HepG2 (cell line): ENCODE data around the gene VMO1. TPM values are rescaled to one million over a fixed set of nuclear protein-coding genes. Genes with fewer than 3 reads are reported as not detected.

Experiments used
- CBX5 ChIP-seq: sonication (generic); formaldehyde crosslinking; IDR thresholded peaks from 2 replicates; pipeline ENCODE4 v1.4.0; 2020; ENCODE audit warnings: missing genetic modification reagents, borderline replicate concordance
- FIP1L1 ChIP-seq: fragments of 200-400 bp; formaldehyde crosslinking; IDR thresholded peaks from 2 replicates; pipeline ENCODE4 v1.6.1; 2018; ENCODE audit warnings: low read depth, mild to moderate bottlenecking, low read length, moderate library complexity, borderline replicate concordance; ENCODE audit not compliant: insufficient read depth
- FOXP1 ChIP-seq, 2 experiments: fragments of 450-650 bp in 1 of 2; IDR thresholded peaks; 2 replicates each; pipeline ENCODE4 v1.6.1; 2017 to 2018; ENCODE audit warnings: antibody characterized with exemption in 1 of 2
- HDAC6 ChIP-seq: fragments of 200-600 bp; sonication (generic); IDR thresholded peaks from 2 replicates; pipeline ENCODE4 v1.7.0; 2017; ENCODE audit warnings: mild to moderate bottlenecking, antibody characterized with exemption, low read length, low read depth
- HNRNPH1 ChIP-seq: fragments of 200-400 bp; formaldehyde crosslinking; optimal IDR thresholded peaks from 2 replicates; pipeline ENCODE3; 2017; ENCODE audit warnings: mild to moderate bottlenecking, low read depth, low read length
- KAT2B ChIP-seq: fragments of 150-350 bp; IDR thresholded peaks from 2 replicates; pipeline ENCODE4 v1.6.1; 2014; ENCODE audit warnings: low read depth, low read length, borderline replicate concordance
- MYNN ChIP-seq: sonication (generic); formaldehyde crosslinking; IDR thresholded peaks from 2 replicates; pipeline ENCODE4 v1.4.0; 2020; ENCODE audit warnings: mild to moderate bottlenecking, low read depth, missing genetic modification reagents
- NFE2L1 ChIP-seq: sonication (generic); formaldehyde crosslinking; IDR thresholded peaks from 2 replicates; pipeline ENCODE4 v1.4.0; 2020; ENCODE audit warnings: missing genetic modification reagents, mild to moderate bottlenecking, borderline replicate concordance
- RAD21 ChIP-seq: fragments of 450-650 bp; formaldehyde crosslinking; IDR thresholded peaks from 2 replicates; pipeline ENCODE4 v1.5.0; 2020; ENCODE audit warnings: mild to moderate bottlenecking
- RFX1 ChIP-seq: fragments of 450-650 bp; IDR thresholded peaks from 2 replicates; pipeline ENCODE4 v1.6.1; 2017
- SKI ChIP-seq: fragments of 450-650 bp; IDR thresholded peaks from one replicate; pipeline ENCODE4 v1.6.1; 2018; ENCODE audit warnings: mild to moderate bottlenecking; ENCODE audit not compliant: partially characterized antibody
- STAG1 ChIP-seq: sonication (generic); formaldehyde crosslinking; IDR thresholded peaks from 2 replicates; pipeline ENCODE4 v1.4.0; 2020; ENCODE audit warnings: missing genetic modification reagents
- TARDBP ChIP-seq: sonication (generic); formaldehyde crosslinking; IDR thresholded peaks from 2 replicates; pipeline ENCODE4 v1.8.0; 2022; ENCODE audit warnings: mild to moderate bottlenecking, missing genetic modification reagents
- TBX3 ChIP-seq: fragments of 450-650 bp; IDR thresholded peaks from 2 replicates; pipeline ENCODE4 v1.6.1; 2017; ENCODE audit warnings: antibody characterized with exemption, mild to moderate bottlenecking, inconsistent platforms, borderline replicate concordance
- THYN1 ChIP-seq: sonication (generic); formaldehyde crosslinking; IDR thresholded peaks from 2 replicates; pipeline ENCODE4 v1.8.1; 2023; ENCODE audit warnings: low read depth, mild to moderate bottlenecking, moderate library complexity, missing genetic modification reagents, borderline replicate concordance
- USF2 ChIP-seq, 2 experiments: sonication (generic) in 1 of 2; formaldehyde crosslinking in 1 of 2; IDR thresholded peaks; 2 replicates each; pipeline versions ENCODE4 v1.5.1 to v1.6.1; 2011 to 2020; ENCODE audit warnings: borderline replicate concordance in 1 of 2, low read depth in 1 of 2, low read length in 1 of 2, mild to moderate bottlenecking in 1 of 2, missing genetic modification reagents in 1 of 2, moderate library complexity in 1 of 2
- ZBTB21 ChIP-seq: sonication (generic); formaldehyde crosslinking; IDR thresholded peaks from 2 replicates; pipeline ENCODE4 v1.4.0; 2020; ENCODE audit warnings: missing genetic modification reagents
- ZBTB33 ChIP-seq: sonication (generic); formaldehyde crosslinking; IDR thresholded peaks from 2 replicates; pipeline ENCODE4 v1.4.0; 2020; ENCODE audit warnings: missing genetic modification reagents
- ZFP36L2 ChIP-seq: sonication (generic); formaldehyde crosslinking; IDR thresholded peaks from 2 replicates; pipeline ENCODE4 v1.4.0; 2020; ENCODE audit warnings: missing genetic modification reagents
- ZNF282 ChIP-seq: fragments of 450-650 bp; IDR thresholded peaks from 2 replicates; pipeline ENCODE4 v1.6.1; 2018; ENCODE audit not compliant: partially characterized antibody
- ZNF3 ChIP-seq: IDR thresholded peaks from 2 replicates; pipeline ENCODE4 v1.7.0; 2017; ENCODE audit warnings: inconsistent platforms
- ZNF496 ChIP-seq: sonication (generic); formaldehyde crosslinking; IDR thresholded peaks from 2 replicates; pipeline ENCODE4 v1.8.1; 2023; ENCODE audit warnings: mild to moderate bottlenecking, moderate library complexity, missing genetic modification reagents; ENCODE audit not compliant: insufficient replicate concordance
- ZNF598 ChIP-seq: sonication (generic); formaldehyde crosslinking; IDR thresholded peaks from 2 replicates; pipeline ENCODE4 v1.5.1; 2020; ENCODE audit warnings: mild to moderate bottlenecking, missing genetic modification reagents, borderline replicate concordance
- ZNF639 ChIP-seq: conservative IDR thresholded peaks from 2 replicates; pipeline ENCODE4 v1.6.1; 2018; ENCODE audit warnings: missing genetic modification reagents
- ZNF75D ChIP-seq: sonication (generic); formaldehyde crosslinking; IDR thresholded peaks from 2 replicates; pipeline ENCODE4 v1.8.1; 2023; ENCODE audit warnings: missing genetic modification reagents, mild to moderate bottlenecking, borderline replicate concordance
- polyA plus RNA-seq, 8 experiments: library from polyadenylated mRNA; depleted of rRNA in 3 of 8; stranded (reverse) in 7 of 8; unstranded in 1 of 8; fragments of >200 nt; fragmentation: Illumina TruSeq in 4 of 8; extraction: Trizol in 4 of 8; gene quantifications; 2 replicates each; pipeline versions ENCODE4 v1.2.1 to v1.2.3, GENCODE V29; 2011 to 2016; ENCODE audit warnings: low read depth in 4 of 8, missing spikeins in 1 of 8, mixed read lengths in 1 of 8; ENCODE audit not compliant: insufficient read depth in 1 of 8
- total RNA-seq, 5 experiments: library from RNA; depleted of rRNA; stranded (reverse); fragments of >200 nt; fragmentation: Illumina TruSeq; extraction: Trizol; gene quantifications; 2 replicates each; pipeline ENCODE4 v1.2.3, GENCODE V29; 2016; ENCODE audit warnings: low read depth in 1 of 5

Gene VMO1
- total and polyA plus RNA-seq, 2 of the 13 experiments (the other 11 are each of a cell fraction or from before 2014, with no cell fraction given) = not detected

DNA sequence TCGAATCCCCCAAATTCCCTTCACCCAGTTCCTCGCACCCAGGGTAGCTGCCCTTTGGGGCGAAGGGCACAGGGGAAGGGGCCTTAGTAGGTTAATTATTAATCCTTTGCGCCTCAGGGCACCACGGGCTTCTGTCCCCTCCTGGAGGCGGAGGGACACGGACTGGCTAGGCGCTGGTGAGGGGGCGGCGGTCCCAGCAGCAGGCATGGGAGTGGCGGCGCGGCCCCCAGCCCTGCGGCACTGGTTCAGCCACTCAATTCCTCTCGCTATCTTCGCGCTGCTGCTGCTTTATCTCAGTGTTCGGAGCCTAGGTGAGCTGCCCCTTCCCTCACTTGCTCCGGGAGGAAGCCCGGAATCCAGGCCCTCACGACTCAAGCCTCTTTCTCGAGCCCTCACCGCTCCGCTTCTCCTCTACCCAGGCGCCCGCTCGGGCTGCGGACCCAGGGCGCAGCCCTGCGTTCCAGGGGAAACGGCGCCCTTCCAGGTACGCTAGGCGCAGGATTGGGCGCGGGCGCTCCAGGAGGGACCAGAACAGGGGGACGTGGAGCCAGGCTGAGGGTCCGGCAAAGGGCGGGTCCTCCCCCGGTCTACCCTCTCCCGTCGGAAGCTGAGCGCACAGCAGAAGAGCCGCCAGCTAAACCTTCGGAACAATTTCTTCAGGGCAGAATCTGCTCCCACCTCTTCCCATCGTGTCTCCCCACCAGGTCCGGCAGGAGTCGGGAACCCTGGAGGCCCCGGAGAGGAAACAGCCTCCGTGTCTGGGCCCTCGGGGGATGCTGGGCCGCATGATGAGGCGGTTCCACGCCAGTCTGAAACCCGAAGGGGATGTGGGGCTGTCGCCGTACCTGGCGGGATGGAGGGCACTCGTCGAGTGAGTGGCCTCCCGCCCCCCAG lies 2.9 kb upstream of the VMO1 start, which contains the start of gene GLTPD2 (continued):
- TF ChIP-seq ZBTB21 (no peak), TARDBP (CRISPR knock-in tag) (peak; percentile 18; the same call in 1 of the 2 replicates), KAT2B (no peak), USF2 (IDR thresholded peaks at IDR 0.05; ENCODE audit: low read depth, low read length) (no peak), USF2 (CRISPR knock-in tag; IDR thresholded peaks at IDR 0.05; ENCODE audit: borderline replicate concordance) (0 out of 2 replicates have a peak, but pooled peaks have one; percentile 21), ZNF75D (CRISPR knock-in tag) (no peak; the same call in 1 of the 2 replicates), TBX3 (no peak), HDAC6 (no peak), ZNF282 (no peak), FOXP1 (IDR thresholded peaks at IDR 0.05) (no peak), FOXP1 (CRISPR knock-in tag; IDR thresholded peaks at IDR 0.05) (no peak; the same call in 1 of the 2 replicates), ZNF3 (CRISPR knock-in tag) (no peak), HNRNPH1 (peak; percentile 62), THYN1 (CRISPR knock-in tag) (no peak), ZFP36L2 (CRISPR knock-in tag) (no peak), ZBTB33 (no peak), FIP1L1 (no peak), MYNN (no peak), ZNF598 (no peak), RAD21 (CRISPR knock-in tag) (peak; percentile 61; the same call in 1 of the 2 replicates), ZNF496 (CRISPR knock-in tag) (no peak), ZNF639 (CRISPR knock-in tag) (no peak; the same call in 1 of the 2 replicates), RFX1 (no peak), CBX5 (peak; percentile 44; the same call in 1 of the 2 replicates), NFE2L1 (CRISPR knock-in tag) (no peak), SKI (no peak), STAG1 (CRISPR knock-in tag) (peak; percentile 53)
